DOHH2 (cell line): ENCODE measurements around the gene DUSP16.

ENCODE experiments used
- H3F3A ChIP-seq: fragments of 200-600 bp; sonication (generic), shearing (Covaris generic); 2 replicates; pipeline ENCODE4 v1.6.0; 2016; ENCODE audit warnings: antibody characterized with exemption, mild to moderate bottlenecking; ENCODE audit not compliant: control insufficient read depth, insufficient read depth
- H3K27ac ChIP-seq: fragments of 200-600 bp; sonication (generic); 2 replicates; pipeline ENCODE4 v1.5.1; 2014; ENCODE audit warnings: low read depth, mild to moderate bottlenecking, low read length, moderate library complexity
- H3K27me3 ChIP-seq: fragments of 200-600 bp; sonication (generic); 2 replicates; pipeline ENCODE4 v1.6.1; 2014; ENCODE audit warnings: mild to moderate bottlenecking, low read length, mixed read lengths; ENCODE audit not compliant: control insufficient read depth
- H3K36me3 ChIP-seq: fragments of 200-600 bp; sonication (generic); 2 replicates; pipeline ENCODE4 v1.6.1; 2014; ENCODE audit warnings: mild to moderate bottlenecking, low read length, moderate library complexity, mixed read lengths; ENCODE audit not compliant: control insufficient read depth
- H3K4me1 ChIP-seq: fragments of 200-600 bp; sonication (generic); 2 replicates; pipeline ENCODE4 v1.6.1; 2014; ENCODE audit warnings: mild to moderate bottlenecking, low read length, mixed read lengths; ENCODE audit not compliant: control insufficient read depth
- H3K4me2 ChIP-seq: fragments of 200-600 bp; sonication (generic); 2 replicates; pipeline ENCODE4 v1.6.0; 2014; ENCODE audit warnings: mild to moderate bottlenecking, low read length, moderate library complexity
- H3K4me3 ChIP-seq: fragments of 200-600 bp; sonication (generic); 2 replicates; pipeline ENCODE4 v1.5.1; 2014; ENCODE audit warnings: mild to moderate bottlenecking, low read length, mixed read lengths
- H3K79me2 ChIP-seq: fragments of 200-600 bp; sonication (generic); 2 replicates; pipeline ENCODE4 v1.6.1; 2014; ENCODE audit warnings: mild to moderate bottlenecking, low read length, mixed read lengths; ENCODE audit not compliant: control insufficient read depth
- H3K9me2 ChIP-seq: fragments of 200-600 bp; sonication (generic); replicated peaks from 2 replicates; pipeline ENCODE4 v1.6.1; 2014; ENCODE audit warnings: mild to moderate bottlenecking, low read length, mixed read lengths; ENCODE audit not compliant: control insufficient read depth
- H3K9me3 ChIP-seq: fragments of 200-600 bp; sonication (generic); 2 replicates; pipeline ENCODE4 v1.6.1; 2014; ENCODE audit warnings: antibody characterized with exemption, low read length, mixed read lengths; ENCODE audit not compliant: control insufficient read depth, insufficient read depth
- H4K20me1 ChIP-seq: fragments of 200-600 bp; sonication (generic); 2 replicates; pipeline ENCODE4 v1.6.0; 2014; ENCODE audit warnings: low read depth, mild to moderate bottlenecking, antibody characterized with exemption, low read length, moderate library complexity; ENCODE audit not compliant: control insufficient read depth, insufficient read depth
- CTCF ChIP-seq: fragments of 200-600 bp; sonication (generic); IDR thresholded peaks from one replicate; pipeline ENCODE4 v1.5.1; 2014; ENCODE audit warnings: antibody characterized with exemption, mild to moderate bottlenecking, low read depth, low read length; ENCODE audit not compliant: poor library complexity, severe bottlenecking
- EZH2phosphoT487 ChIP-seq: fragments of 200-600 bp; sonication (generic); IDR thresholded peaks from 2 replicates; pipeline ENCODE4 v1.6.1; 2017; ENCODE audit warnings: borderline replicate concordance, mild to moderate bottlenecking, antibody characterized with exemption, low read length, moderate library complexity, mixed read lengths

DUSP16 gene

GRCh38 chr12:12537421-12537820, 25.2 kb downstream of the DUSP16 start:
- Histone ChIP-seq H3K9me3 (no peaks in the 10 kb centered on the region), H3K4me1 (peaks cover 15% of the 10 kb centered on the region), H3F3A (no peaks in the 10 kb centered on the region), H3K9me2 (no peaks in the 10 kb centered on the region), H3K4me2 (no peak overlapping the region), H3K4me3 (no peak overlapping the region), H3K36me3 (no peaks in the 10 kb centered on the region), H3K79me2 (no peaks in the 10 kb centered on the region), H4K20me1 (no peaks in the 10 kb centered on the region), H3K27ac (no peak overlapping the region), H3K27me3 (no peaks in the 10 kb centered on the region)
- no peak for TF ChIP-seq EZH2phosphoT487
- no peak for TF ChIP-seq CTCF

DNA sequence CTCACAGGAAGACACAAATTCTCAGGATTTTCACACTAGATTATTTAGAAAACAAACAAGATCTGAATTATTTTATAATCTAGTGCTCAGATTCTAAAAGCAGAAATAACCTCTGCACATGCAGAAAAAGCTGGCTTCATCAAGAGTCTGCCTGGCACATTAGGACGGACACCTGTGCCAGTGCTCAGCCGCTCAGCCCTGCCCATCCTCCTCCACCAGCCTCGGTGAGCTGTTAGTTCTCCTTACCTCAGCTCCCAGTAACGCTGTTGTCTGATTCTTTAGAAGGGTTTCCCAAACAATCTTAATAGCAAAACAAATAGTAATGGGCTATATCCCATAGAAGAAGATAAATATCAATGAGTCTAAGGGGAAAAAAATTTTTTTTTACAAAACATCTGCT, 27.7 kb downstream of the DUSP16 start:
- H3K4me2 ChIP-seq = no peak overlapping the region
- no peaks in the 10 kb centered on the region for H3K27me3 ChIP-seq
- H3K36me3 ChIP-seq = no peaks in the 10 kb centered on the region
- H3K4me3 ChIP-seq = no peak overlapping the region
- no peak for TF ChIP-seq CTCF
- TF ChIP-seq EZH2phosphoT487 = no peak
- no peaks in the 10 kb centered on the region; the same call in 1 of the 2 replicates for H3K4me1 ChIP-seq
- no peaks in the 10 kb centered on the region for H3K9me3 ChIP-seq
- H3F3A ChIP-seq = no peaks in the 10 kb centered on the region
- no peaks in the 10 kb centered on the region for H3K79me2 ChIP-seq
- H3K27ac ChIP-seq = no peak overlapping the region
- no peaks in the 10 kb centered on the region for H4K20me1 ChIP-seq
- no peaks in the 10 kb centered on the region for H3K9me2 ChIP-seq

GRCh38 chr12:12534166-12534866, 28.3 kb downstream of the DUSP16 start:
- no peaks in the 10 kb centered on the region for H4K20me1 ChIP-seq
- H3K4me2 ChIP-seq = no peak overlapping the region
- no peak overlapping the region for H3K4me3 ChIP-seq
- H3F3A ChIP-seq = no peaks in the 10 kb centered on the region
- no peaks in the 10 kb centered on the region for H3K27me3 ChIP-seq
- no peaks in the 10 kb centered on the region for H3K79me2 ChIP-seq
- no peaks in the 10 kb centered on the region for H3K9me2 ChIP-seq
- H3K36me3 ChIP-seq = no peaks in the 10 kb centered on the region
- H3K9me3 ChIP-seq = no peaks in the 10 kb centered on the region
- no peak overlapping the region for H3K27ac ChIP-seq
- TF ChIP-seq CTCF = no peak
- no peak for TF ChIP-seq EZH2phosphoT487
- H3K4me1 ChIP-seq = no peaks in the 10 kb centered on the region; the same call in 1 of the 2 replicates
